Vagina (tissue), 2 donors: ENCODE data around the gene ACAD8.

Experiments
- CTCF ChIP-seq, 3 experiments: fragments of 450-650 bp in 2 of 3; fragments of 200-600 bp in 1 of 3; sonication (generic) in 1 of 3; IDR thresholded peaks; one replicate each; pipeline ENCODE4 v1.5.1; 2017 to 2019; ENCODE audit warnings: antibody characterized with exemption in 3 of 3, mild to moderate bottlenecking in 2 of 3, moderate library complexity in 2 of 3
- POLR2A ChIP-seq, 2 donors: fragments of 450-650 bp; IDR thresholded peaks; one replicate each; pipeline ENCODE4 v1.6.1; 2017; ENCODE audit warnings: antibody characterized with exemption in 2 of 2, mild to moderate bottlenecking in 2 of 2, moderate library complexity in 2 of 2

- peak in 1 of 2 donors; percentile 45 for TF ChIP-seq POLR2A (IDR thresholded peaks at IDR 0.05)
- TF ChIP-seq CTCF (IDR thresholded peaks at IDR 0.05): peak in 1 of 3 experiments; percentile 54
These were observed at the start of gene ACAD8, which contains the start of gene THYN1 for GRCh38 chr11:134253188-134253993.
